Measurements from ENCODE around the gene CTIF. TPM values are rescaled to one million over a fixed set of nuclear protein-coding genes. Genes with fewer than 3 reads are reported as not detected.

The CTIF gene
- total RNA-seq, 1 donor, result 65.9 TPM

- peak overlapping the region; percentile 34 for H3K4me3 ChIP-seq (ENCODE audit: insufficient read depth, low read length)
- H3K27ac ChIP-seq (ENCODE audit: low read depth, low read length), result peak overlapping the region; percentile 99
- H2AFZ ChIP-seq (ENCODE audit: low read length), result peak overlapping the region; percentile 77
- peaks cover 40% of the 10 kb centered on the region for H3K4me1 ChIP-seq (ENCODE audit: insufficient read depth, low read length)
- peak overlapping the region; percentile 67 for H3K4me2 ChIP-seq (ENCODE audit: insufficient read depth, low read length)
- no peak for TF ChIP-seq CTCF (IDR thresholded peaks at IDR 0.05; ENCODE audit: extremely low read depth, low read depth, low read length)
- peaks cover 3% of the 10 kb centered on the region for H3K9me3 ChIP-seq (ENCODE audit: low read depth, low read length)
- H3K36me3 ChIP-seq (ENCODE audit: insufficient read depth, low read length), result no peaks in the 10 kb centered on the region
- H3K27me3 ChIP-seq (ENCODE audit: insufficient read depth, low read length), result no peaks in the 10 kb centered on the region
- DNase-seq (ENCODE audit: insufficient read length, low spot score, missing footprints), result peak; percentile 98
- H4K20me1 ChIP-seq (ENCODE audit: insufficient read depth, low read length), result no peaks in the 10 kb centered on the region
- H3K79me2 ChIP-seq (ENCODE audit: insufficient read depth, low read length), result no peaks in the 10 kb centered on the region
These were observed 363.4 kb downstream of the CTIF start for GRCh38 chr18:48902023-48902855.

- H3K79me2 ChIP-seq (ENCODE audit: insufficient read depth, low read length), result no peaks in the 10 kb centered on the region
- peak overlapping the region; percentile 99 for H3K27ac ChIP-seq (ENCODE audit: low read depth, low read length)
- peaks cover 40% of the 10 kb centered on the region for H3K4me1 ChIP-seq (ENCODE audit: insufficient read depth, low read length)
- DNase-seq (ENCODE audit: insufficient read length, low spot score, missing footprints), result peak; percentile 96
- peak; percentile 6 for TF ChIP-seq CTCF (IDR thresholded peaks at IDR 0.05; ENCODE audit: extremely low read depth, low read depth, low read length)
- H3K9me3 ChIP-seq (ENCODE audit: low read depth, low read length), result peaks cover 3% of the 10 kb centered on the region
- H2AFZ ChIP-seq (ENCODE audit: low read length), result peak overlapping the region; percentile 22
- no peaks in the 10 kb centered on the region for H3K27me3 ChIP-seq (ENCODE audit: insufficient read depth, low read length)
- no peaks in the 10 kb centered on the region for H4K20me1 ChIP-seq (ENCODE audit: insufficient read depth, low read length)
- no peaks in the 10 kb centered on the region for H3K36me3 ChIP-seq (ENCODE audit: insufficient read depth, low read length)
- no peak overlapping the region for H3K4me3 ChIP-seq (ENCODE audit: insufficient read depth, low read length)
- H3K4me2 ChIP-seq (ENCODE audit: insufficient read depth, low read length), result peak overlapping the region; percentile 67
These were observed 364.2 kb downstream of the CTIF start for GRCh38 chr18:48902856-48903601.

- no peaks in the 10 kb centered on the region for H3K27me3 ChIP-seq (ENCODE audit: insufficient read depth, low read length)
- no peak overlapping the region for H2AFZ ChIP-seq (ENCODE audit: low read length)
- H3K4me1 ChIP-seq (ENCODE audit: insufficient read depth, low read length), result peaks cover 40% of the 10 kb centered on the region
- H3K4me3 ChIP-seq (ENCODE audit: insufficient read depth, low read length), result no peak overlapping the region
- TF ChIP-seq CTCF (IDR thresholded peaks at IDR 0.05; ENCODE audit: extremely low read depth, low read depth, low read length), result no peak
- no peak for DNase-seq (ENCODE audit: insufficient read length, low spot score, missing footprints)
- peaks cover 3% of the 10 kb centered on the region for H3K9me3 ChIP-seq (ENCODE audit: low read depth, low read length)
- no peaks in the 10 kb centered on the region for H3K36me3 ChIP-seq (ENCODE audit: insufficient read depth, low read length)
- no peak overlapping the region for H3K4me2 ChIP-seq (ENCODE audit: insufficient read depth, low read length)
- no peaks in the 10 kb centered on the region for H4K20me1 ChIP-seq (ENCODE audit: insufficient read depth, low read length)
- H3K79me2 ChIP-seq (ENCODE audit: insufficient read depth, low read length), result no peaks in the 10 kb centered on the region
- peak overlapping the region; percentile 99 for H3K27ac ChIP-seq (ENCODE audit: low read depth, low read length)
These were observed 365.3 kb downstream of the CTIF start for GRCh38 chr18:48904091-48904490.

GRCh38 chr18:48904847-48905394, 366.1 kb downstream of the CTIF start:
- Histone ChIP-seq H4K20me1 (ENCODE audit: insufficient read depth, low read length) (no peaks in the 10 kb centered on the region), H3K27me3 (ENCODE audit: insufficient read depth, low read length) (no peaks in the 10 kb centered on the region), H3K9me3 (ENCODE audit: low read depth, low read length) (peaks cover 3% of the 10 kb centered on the region), H2AFZ (ENCODE audit: low read length) (no peak overlapping the region), H3K27ac (ENCODE audit: low read depth, low read length) (peak overlapping the region; percentile 99), H3K4me3 (ENCODE audit: insufficient read depth, low read length) (no peak overlapping the region), H3K4me2 (ENCODE audit: insufficient read depth, low read length) (no peak overlapping the region), H3K79me2 (ENCODE audit: insufficient read depth, low read length) (no peaks in the 10 kb centered on the region), H3K4me1 (ENCODE audit: insufficient read depth, low read length) (peaks cover 40% of the 10 kb centered on the region), H3K36me3 (ENCODE audit: insufficient read depth, low read length) (no peaks in the 10 kb centered on the region)
- no peak for TF ChIP-seq CTCF (IDR thresholded peaks at IDR 0.05; ENCODE audit: extremely low read depth, low read depth, low read length)
- no peak for DNase-seq (ENCODE audit: insufficient read length, low spot score, missing footprints)
